T-cell (primary cell): ENCODE results near the gene GNB5. TPM values are rescaled to one million over a fixed set of nuclear protein-coding genes. Genes with fewer than 3 reads are reported as not detected.

Source experiments
- ATAC-seq, 4 experiments: fragments of 200-7000 bp in 3 of 4; fragments of 150-1000 bp in 1 of 4; cut with Tn5 transposase; replicated peaks in 1 of 4; 1 replicate in 3 of 4; 2 replicates in 1 of 4; pipeline ENCODE4 v1.10.0; 2021; ENCODE audit warnings: moderate library complexity in 3 of 4, mild to moderate bottlenecking in 2 of 4, moderate number of reproducible peaks in 1 of 4
- CTCF ChIA-PET, 2 donors: fragments of 300-600 bp; sonication (Branson Sonifier 250); formaldehyde crosslinking; loops; one replicate each; lab custom pipeline; 2022; ENCODE audit warnings: antibody characterized with exemption in 2 of 2; lab: Charles Lee
- POLR2A ChIA-PET, 2 donors: fragments of 300-600 bp; sonication (Branson Sonifier 250); formaldehyde crosslinking; loops; one replicate each; lab custom pipeline; 2022; ENCODE audit warnings: antibody characterized with exemption in 2 of 2; lab: Charles Lee
- DNase-seq, 35 experiments: peaks; one replicate each; pipeline versions ENCODE4 v3.0.0 to v3.0.0-alpha.2; 2013 to 2023
- H3K27ac ChIP-seq: one replicate; pipeline ENCODE4 v1.5.1; 2013; ENCODE audit warnings: low read length
- H3K27me3 ChIP-seq, 2 experiments: replicated peaks in 1 of 2; 1 replicate in 1 of 2; 2 replicates in 1 of 2; pipeline versions ENCODE4 v1.6.1 to v1.7.0; 2013; ENCODE audit warnings: low read length in 1 of 2, mixed read lengths in 1 of 2; ENCODE audit not compliant: control insufficient read depth in 2 of 2, insufficient read depth in 2 of 2; ENCODE audit errors: extremely low read depth in 1 of 2
- H3K36me3 ChIP-seq, 2 donors: 1 replicate in 1 of 2; 2 replicates in 1 of 2; pipeline versions ENCODE4 v1.6.1 to v1.7.0; 2013; ENCODE audit warnings: low read length in 1 of 2; ENCODE audit not compliant: control insufficient read depth in 2 of 2, insufficient read depth in 1 of 2; ENCODE audit errors: extremely low read depth in 1 of 2
- H3K4me1 ChIP-seq, 2 experiments: 1 replicate in 1 of 2; 2 replicates in 1 of 2; pipeline versions ENCODE4 v1.6.1 to v1.7.0; 2013; ENCODE audit warnings: low read length in 2 of 2, mixed read lengths in 1 of 2; ENCODE audit not compliant: insufficient read depth in 2 of 2, control insufficient read depth in 1 of 2; ENCODE audit errors: extremely low read depth in 1 of 2
- H3K4me3 ChIP-seq, 2 donors: 1 replicate in 1 of 2; 2 replicates in 1 of 2; pipeline versions ENCODE4 v1.5.1 to v1.7.0; 2013; ENCODE audit warnings: mild to moderate bottlenecking in 2 of 2, low read length in 1 of 2, moderate library complexity in 1 of 2; ENCODE audit not compliant: control insufficient read depth in 1 of 2; ENCODE audit errors: extremely low read depth in 1 of 2
- H3K9me3 ChIP-seq: 2 replicates; pipeline ENCODE4 v1.7.0; 2013
- H3K27ac Mint-ChIP-seq, 2 donors: one replicate each; pipeline ENCODE4 v1.8.0; 2020 to 2021; ENCODE audit warnings: mild to moderate bottlenecking in 2 of 2, mixed read lengths in 2 of 2
- H3K27me3 Mint-ChIP-seq, 2 donors: one replicate each; pipeline ENCODE4 v1.8.0; 2021 to 2022; ENCODE audit warnings: mixed read lengths in 2 of 2
- H3K36me3 Mint-ChIP-seq: one replicate; pipeline ENCODE4 v1.8.0; 2021; ENCODE audit warnings: mixed read lengths
- H3K4me1 Mint-ChIP-seq, 3 donors: one replicate each; pipeline ENCODE4 v1.8.0; 2020 to 2022; ENCODE audit warnings: mixed read lengths in 3 of 3, mild to moderate bottlenecking in 1 of 3
- H3K4me3 Mint-ChIP-seq, 3 donors: one replicate each; pipeline ENCODE4 v1.8.0; 2020 to 2022; ENCODE audit warnings: mild to moderate bottlenecking in 3 of 3, mixed read lengths in 3 of 3, moderate library complexity in 3 of 3
- H3K9me3 Mint-ChIP-seq, 3 donors: one replicate each; pipeline ENCODE4 v1.8.0; 2020 to 2022; ENCODE audit warnings: mixed read lengths in 3 of 3
- WGBS: methylation state at CpG from one replicate; pipeline ENCODE4 v1.1.5; 2013; ENCODE audit warnings: missing lambda C conversion rate; ENCODE audit not compliant: insufficient coverage; 5-methylcytosine and 5-hydroxymethylcytosine counted together
- total RNA-seq, 35 experiments: library from RNA in 6 of 35; stranded (reverse) in 6 of 35; fragments of 120-200 nt in 1 of 35; gene quantifications; one replicate each; pipeline versions ENCODE4 v1.2.1 to v1.2.4 and lab custom pipeline; 2013 to 2026

Gene GNB5
- total RNA-seq, 5 donors from 2014 or later (not counting 1 experiment from before 2014, with no cell fraction given) = 39.7 to 74.4 (median 54.7) TPM

DNA sequence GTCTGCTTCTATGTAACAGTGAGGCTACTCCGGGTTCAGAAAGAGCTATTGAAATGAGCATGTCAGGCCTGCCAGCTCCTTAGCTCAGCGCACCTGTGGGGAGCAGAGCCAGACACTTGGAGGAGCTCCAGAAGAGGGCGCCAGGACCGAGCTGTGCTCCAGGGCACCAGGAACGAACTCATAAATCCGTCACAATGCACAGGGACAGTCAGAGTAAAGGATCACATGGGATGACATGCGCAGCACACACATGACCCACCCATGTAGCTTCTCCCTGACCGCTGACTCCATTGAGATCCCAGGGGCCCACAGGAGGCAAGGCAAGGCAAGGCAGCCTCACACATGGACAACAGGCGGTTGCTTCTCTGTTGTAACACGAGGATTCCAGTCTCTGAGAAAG lies 26.0 kb upstream of the GNB5 start:
- Mint-ChIP-seq H3K27ac (no peak overlapping the region), H3K4me1 (peaks cover 14 to 22% (median 20%) of the 10 kb centered on the region in 3 donors), H3K27me3 (no peaks in the 10 kb centered on the region), H3K36me3 (no peaks in the 10 kb centered on the region), H3K4me3 (no peak overlapping the region), H3K9me3 (no peaks in the 10 kb centered on the region)
- Histone ChIP-seq H3K36me3 (no peaks in the 10 kb centered on the region), H3K4me1 (peaks cover 13 to 16% of the 10 kb centered on the region in 2 experiments), H3K9me3 (no peaks in the 10 kb centered on the region), H3K27me3 (no peaks in the 10 kb centered on the region), H3K4me3 (no peak overlapping the region), H3K27ac (no peak overlapping the region)
- WGBS = 92% methylated on average over 6 of the region's 10 CpGs
- ChIA-PET CTCF (interaction anchor here (0.5 to 1.4 kb wide), 6 partner anchors 9 to 567 kb away, joined by 3 to 5 read pairs (median 4); no protein-coding TSS in a partner anchor), POLR2A (no interaction called here)
- peak in 1 of 4 experiments; percentile 33 for ATAC-seq
- peak in 4 of 35 experiments; percentile 9 to 34 (median 14) for DNase-seq

DNA sequence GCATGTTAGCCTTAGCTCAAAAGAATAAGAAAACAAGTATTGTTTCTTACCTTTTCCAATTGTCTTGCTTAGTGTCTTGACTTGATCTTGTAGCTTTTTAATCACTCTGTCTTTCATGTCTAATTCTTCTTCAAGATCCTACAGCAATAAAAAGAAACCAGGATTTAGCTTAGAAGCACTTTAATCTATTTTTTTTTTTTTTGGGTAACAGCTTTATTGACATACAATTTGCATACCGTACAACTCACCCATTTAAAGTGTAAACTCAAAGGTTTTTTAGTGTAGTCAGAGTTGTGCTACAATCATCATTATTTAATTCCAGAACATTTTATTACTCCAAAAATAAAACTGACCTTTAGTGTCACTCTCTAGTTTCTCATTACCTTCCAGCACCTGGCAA lies 23.4 kb upstream of the GNB5 start:
- peaks cover 0 to 3% of the 10 kb centered on the region in 2 experiments for H3K4me1 ChIP-seq
- Mint-ChIP-seq H3K4me3 (no peak overlapping the region), H3K27me3 (no peaks in the 10 kb centered on the region), H3K4me1 (peaks cover 0 to 3% (median under 1%) of the 10 kb centered on the region in 3 donors), H3K27ac (no peak overlapping the region), H3K36me3 (no peaks in the 10 kb centered on the region), H3K9me3 (no peaks in the 10 kb centered on the region)
- no peak overlapping the region for H3K27ac ChIP-seq
- WGBS = no CpG with 5 or more reads among the region's 1 CpG
- H3K9me3 ChIP-seq = no peaks in the 10 kb centered on the region
- ChIA-PET CTCF (interaction anchor here (0.6 to 2.0 kb wide), 5 partner anchors 9 to 185 kb away, joined by 3 to 10 read pairs (median 5); no protein-coding TSS in a partner anchor), POLR2A (interaction anchor here in 1 of 2 donors (0.6 to 0.7 kb wide), 2 partner anchors 273 to 360 kb away, joined by 5 read pairs; no protein-coding TSS in a partner anchor)
- H3K36me3 ChIP-seq = peaks cover 0 to 2% of the 10 kb centered on the region in 2 donors
- ATAC-seq (no peak), DNase-seq (no peak)
- H3K4me3 ChIP-seq = no peak overlapping the region
- no peaks in the 10 kb centered on the region for H3K27me3 ChIP-seq

DNA sequence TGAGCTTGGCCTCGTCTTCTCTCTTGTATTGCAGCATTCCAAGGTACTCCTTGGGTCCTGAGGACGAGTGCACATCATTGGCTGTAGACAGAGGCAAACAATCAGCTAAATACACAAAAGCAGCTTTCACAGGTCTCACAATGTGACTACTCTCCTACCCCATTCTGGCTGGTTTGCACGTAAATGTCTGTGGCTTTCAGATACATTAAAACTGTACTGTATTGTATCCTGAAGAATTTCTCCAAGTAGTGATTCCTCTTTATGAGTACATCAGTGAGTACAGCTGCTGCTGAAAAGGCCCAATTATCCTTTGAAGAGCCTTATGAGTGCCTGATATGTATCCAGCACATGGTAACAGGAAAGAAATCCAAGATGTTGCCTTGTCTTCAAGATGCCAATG lies 22.0 kb upstream of the GNB5 start:
- DNase-seq (no peak), ATAC-seq (no peak)
- H3K27me3 ChIP-seq = no peaks in the 10 kb centered on the region
- Mint-ChIP-seq H3K9me3 (no peaks in the 10 kb centered on the region), H3K4me1 (peaks cover 0 to 1% (median 0%) of the 10 kb centered on the region in 3 donors), H3K36me3 (no peaks in the 10 kb centered on the region), H3K27me3 (no peaks in the 10 kb centered on the region), H3K27ac (no peak overlapping the region), H3K4me3 (no peak overlapping the region)
- 86% methylated on average over 1 of the region's 3 CpGs for WGBS
- ChIA-PET CTCF (interaction anchor here in 1 of 2 donors (2.0 kb wide), 1 partner anchor 11 kb away, joined by 8 read pairs; no protein-coding TSS in a partner anchor), POLR2A (no interaction called here)
- no peaks in the 10 kb centered on the region for H3K9me3 ChIP-seq
- no peak overlapping the region for H3K27ac ChIP-seq
- peaks cover 0 to 1% of the 10 kb centered on the region in 2 experiments for H3K4me1 ChIP-seq
- no peak overlapping the region for H3K4me3 ChIP-seq
- peaks cover 0 to 2% of the 10 kb centered on the region in 2 donors for H3K36me3 ChIP-seq

- POLR2A ChIA-PET = interaction anchor here (0.5 to 1.2 kb wide), 4 partner anchors 17 to 30 kb away, joined by 3 to 6 read pairs (median 4); no protein-coding TSS in a partner anchor
- H3K9me3 ChIP-seq = no peaks in the 10 kb centered on the region
Observed at GRCh38 chr15:52208306-52208946, 17.2 kb upstream of the GNB5 start.

GRCh38 chr15:52207191-52207590 lies 16.0 kb upstream of the GNB5 start:
- no peaks in the 10 kb centered on the region for H3K27me3 Mint-ChIP-seq

More at GRCh38 chr15:52208306-52208946, 17.2 kb upstream of the GNB5 start:
- ATAC-seq (peak; percentile 88 to 100 (median 94)), DNase-seq (peak; percentile 43 to 81 (median 70))
- no peaks in the 10 kb centered on the region for H3K27me3 ChIP-seq
- Mint-ChIP-seq H3K4me3 (no peak overlapping the region), H3K36me3 (peaks cover 3% of the 10 kb centered on the region), H3K27me3 (no peaks in the 10 kb centered on the region), H3K27ac (no peak overlapping the region), H3K9me3 (no peaks in the 10 kb centered on the region), H3K4me1 (no peaks in the 10 kb centered on the region)
- WGBS = 40% methylated on average over 1 of the region's 2 CpGs
- H3K4me1 ChIP-seq = no peaks in the 10 kb centered on the region
- H3K36me3 ChIP-seq = peaks cover 0 to 2% of the 10 kb centered on the region in 2 donors
- CTCF ChIA-PET = interaction anchor here (0.5 to 1.9 kb wide), 34 partner anchors 9 to 473 kb away, joined by 3 to 19 read pairs (median 4); no protein-coding TSS in a partner anchor
- H3K27ac ChIP-seq = no peak overlapping the region
- H3K4me3 ChIP-seq = no peak overlapping the region

GRCh38 chr15:52206446-52206845 lies 15.3 kb upstream of the GNB5 start:
- Histone ChIP-seq H3K36me3 (peaks cover 0 to 2% of the 10 kb centered on the region in 2 donors), H3K4me1 (no peaks in the 10 kb centered on the region), H3K27me3 (no peaks in the 10 kb centered on the region), H3K27ac (no peak overlapping the region), H3K9me3 (no peaks in the 10 kb centered on the region), H3K4me3 (no peak overlapping the region)
- Mint-ChIP-seq H3K27ac (no peak overlapping the region), H3K4me1 (no peaks in the 10 kb centered on the region), H3K36me3 (peaks cover 3% of the 10 kb centered on the region), H3K9me3 (no peaks in the 10 kb centered on the region), H3K27me3 (no peaks in the 10 kb centered on the region), H3K4me3 (no peak overlapping the region)
- no CpG with 5 or more reads among the region's 2 CpGs for WGBS
- no peak for ATAC-seq
- ChIA-PET POLR2A (interaction anchor here in 1 of 2 donors (1.0 kb wide), 1 partner anchor 22 kb away, joined by 4 read pairs; no protein-coding TSS in a partner anchor), CTCF (interaction anchor here (0.7 to 1.1 kb wide), 3 partner anchors 15 to 43 kb away, joined by 3 to 4 read pairs (median 3); no protein-coding TSS in a partner anchor)
- no peak for DNase-seq

More at GRCh38 chr15:52207191-52207590, 16.0 kb upstream of the GNB5 start:
- no peak overlapping the region for H3K4me3 ChIP-seq
- Mint-ChIP-seq H3K4me3 (no peak overlapping the region), H3K36me3 (peaks cover 3% of the 10 kb centered on the region), H3K4me1 (no peaks in the 10 kb centered on the region), H3K9me3 (no peaks in the 10 kb centered on the region), H3K27ac (no peak overlapping the region)
- ATAC-seq = no peak
- no peaks in the 10 kb centered on the region for H3K27me3 ChIP-seq
- H3K9me3 ChIP-seq = no peaks in the 10 kb centered on the region
- no CpG with 5 or more reads among the region's 1 CpG for WGBS
- peaks cover 0 to 2% of the 10 kb centered on the region in 2 donors for H3K36me3 ChIP-seq
- H3K4me1 ChIP-seq = no peaks in the 10 kb centered on the region
- no peak overlapping the region for H3K27ac ChIP-seq
- DNase-seq = no peak
- POLR2A ChIA-PET = no interaction called here
- CTCF ChIA-PET = interaction anchor here in 1 of 2 donors (0.7 to 1.8 kb wide), 2 partner anchors 14 to 36 kb away, joined by 4 to 8 read pairs; no protein-coding TSS in a partner anchor
